ENCODE results near the gene UTP4. TPM values are rescaled to one million over a fixed set of nuclear protein-coding genes. Genes with fewer than 3 reads are reported as not detected.

The UTP4 gene
- polyA plus RNA-seq, 1 donor from 2014 or later: 18.5 TPM

- no peaks in the 10 kb centered on the region for H3K36me3 ChIP-seq (ENCODE audit: insufficient read depth, low read length)
- no peak overlapping the region for H3K4me2 ChIP-seq (ENCODE audit: low read length)
- H3K9me2 ChIP-seq (ENCODE audit: insufficient read depth, low read length): no peaks in the 10 kb centered on the region
- H2AFZ ChIP-seq (ENCODE audit: low read depth, low read length): no peak overlapping the region
- H4K20me1 ChIP-seq (ENCODE audit: insufficient read depth): no peaks in the 10 kb centered on the region
- no peak overlapping the region for H3K4me3 ChIP-seq (ENCODE audit: low read length)
- no peak overlapping the region for H3K27ac ChIP-seq (ENCODE audit: low read length)
- H3K27me3 ChIP-seq (ENCODE audit: insufficient read depth, low read depth, low read length): no peaks in the 10 kb centered on the region
- H3K79me2 ChIP-seq (replicated peaks; ENCODE audit: insufficient read depth, low read length): no peaks in the 10 kb centered on the region
- no peak overlapping the region for H3K9ac ChIP-seq (ENCODE audit: low read length)
- no peak for TF ChIP-seq SMC3 (conservative IDR thresholded peaks at IDR 0.05; ENCODE audit: poor library complexity)
- no peak for TF ChIP-seq REST (IDR thresholded peaks at IDR 0.05; ENCODE audit: borderline replicate concordance)
- no peak for TF ChIP-seq TAF1 (IDR thresholded peaks at IDR 0.05; ENCODE audit: low read depth)
- no peak for TF ChIP-seq EP300 (conservative IDR thresholded peaks at IDR 0.05; ENCODE audit: poor library complexity, severe bottlenecking)
- TF ChIP-seq RAD21 (conservative IDR thresholded peaks at IDR 0.05): no peak
- no peak for TF ChIP-seq POLR2AphosphoS5 (IDR thresholded peaks at IDR 0.05)
- no peak for TF ChIP-seq EZH2 (IDR thresholded peaks at IDR 0.05; ENCODE audit: borderline replicate concordance, insufficient read depth, low read length, poor library complexity, severe bottlenecking)
- TF ChIP-seq CTCF (IDR thresholded peaks at IDR 0.05; ENCODE audit: poor library complexity, severe bottlenecking): no peak
- TF ChIP-seq MXI1 (conservative IDR thresholded peaks at IDR 0.05; ENCODE audit: poor library complexity, severe bottlenecking): no peak
- no peaks in the 10 kb centered on the region for H3F3A ChIP-seq (ENCODE audit: insufficient read depth, low read length, poor library complexity, severe bottlenecking)
- no peaks in the 10 kb centered on the region for H3K9me3 ChIP-seq (ENCODE audit: low read length)
These were observed 37.9 kb upstream of the UTP4 start for GRCh38 chr16:69094501-69094900.

- Histone ChIP-seq H3K79me2 (replicated peaks; ENCODE audit: insufficient read depth, low read length) (no peaks in the 10 kb centered on the region), H3K36me3 (ENCODE audit: insufficient read depth, low read length) (no peaks in the 10 kb centered on the region)
- TF ChIP-seq SMC3 (conservative IDR thresholded peaks at IDR 0.05; ENCODE audit: poor library complexity) (no peak), RAD21 (conservative IDR thresholded peaks at IDR 0.05) (no peak), TAF1 (IDR thresholded peaks at IDR 0.05; ENCODE audit: low read depth) (no peak), MXI1 (conservative IDR thresholded peaks at IDR 0.05; ENCODE audit: poor library complexity, severe bottlenecking) (no peak), CTCF (IDR thresholded peaks at IDR 0.05; ENCODE audit: poor library complexity, severe bottlenecking) (no peak), EP300 (conservative IDR thresholded peaks at IDR 0.05; ENCODE audit: poor library complexity, severe bottlenecking) (no peak), EZH2 (IDR thresholded peaks at IDR 0.05; ENCODE audit: borderline replicate concordance, insufficient read depth, low read length, poor library complexity, severe bottlenecking) (no peak), REST (IDR thresholded peaks at IDR 0.05; ENCODE audit: borderline replicate concordance) (no peak), POLR2AphosphoS5 (IDR thresholded peaks at IDR 0.05) (no peak)
These were observed 37.3 kb upstream of the UTP4 start for GRCh38 chr16:69095193-69095592.

More at GRCh38 chr16:69095193-69095592, 37.3 kb upstream of the UTP4 start:
- H3K27me3 ChIP-seq (ENCODE audit: insufficient read depth, low read depth, low read length): no peaks in the 10 kb centered on the region
- no peaks in the 10 kb centered on the region for H3K9me3 ChIP-seq (ENCODE audit: low read length)
- no peak overlapping the region for H3K4me3 ChIP-seq (ENCODE audit: low read length)
- H3K27ac ChIP-seq (ENCODE audit: low read length): no peak overlapping the region
- no peaks in the 10 kb centered on the region for H3K9me2 ChIP-seq (ENCODE audit: insufficient read depth, low read length)
- H3K9ac ChIP-seq (ENCODE audit: low read length): no peak overlapping the region
- no peaks in the 10 kb centered on the region for H3F3A ChIP-seq (ENCODE audit: insufficient read depth, low read length, poor library complexity, severe bottlenecking)
- no peak overlapping the region for H2AFZ ChIP-seq (ENCODE audit: low read depth, low read length)
- H4K20me1 ChIP-seq (ENCODE audit: insufficient read depth): no peaks in the 10 kb centered on the region
- no peak overlapping the region for H3K4me2 ChIP-seq (ENCODE audit: low read length)
